ENCODE data around the gene SGSM2.
A peak's percentile ranks its signal among the peaks of the same experiment; 100 is the strongest.

The SGSM2 gene

DNA sequence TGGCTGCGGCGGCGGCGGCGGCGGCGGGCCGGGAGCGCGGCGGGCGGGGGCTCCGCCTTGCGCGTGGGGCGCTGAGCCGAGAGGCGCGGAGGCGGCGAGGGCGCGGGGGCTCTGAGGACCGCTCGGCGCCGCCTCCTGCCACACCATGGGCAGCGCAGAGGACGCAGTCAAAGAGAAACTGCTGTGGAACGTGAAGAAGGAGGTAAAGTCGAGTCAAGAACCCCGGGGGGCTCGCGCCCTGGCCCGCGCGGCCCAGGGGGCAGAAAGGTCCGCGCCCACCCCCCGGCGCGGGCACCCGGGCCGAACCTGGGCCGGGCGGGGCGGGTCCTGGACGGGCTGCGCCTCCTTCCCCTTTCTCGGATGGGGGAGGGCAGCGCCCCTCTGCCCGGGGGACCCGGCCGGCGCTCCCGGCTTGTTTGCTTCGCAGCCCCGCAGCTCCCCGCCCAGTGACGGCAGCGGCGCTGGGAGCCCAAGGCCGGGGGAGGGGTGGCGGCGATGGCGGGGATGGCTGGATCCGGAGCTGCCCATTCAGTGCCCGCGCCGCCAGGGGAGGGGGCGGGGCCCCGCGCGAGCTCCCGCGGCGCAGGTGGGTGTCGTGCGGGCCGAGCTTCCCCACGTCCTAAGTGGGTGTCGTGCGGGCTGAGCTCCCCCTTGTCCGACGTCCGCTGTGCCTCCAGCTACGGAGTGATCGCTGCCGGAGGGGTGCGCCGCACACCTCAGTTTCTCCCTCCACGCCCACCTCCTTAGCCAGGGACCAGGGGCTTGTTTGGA is 428 bp downstream of the SGSM2 start:
- no peak for DNase-seq

DNA sequence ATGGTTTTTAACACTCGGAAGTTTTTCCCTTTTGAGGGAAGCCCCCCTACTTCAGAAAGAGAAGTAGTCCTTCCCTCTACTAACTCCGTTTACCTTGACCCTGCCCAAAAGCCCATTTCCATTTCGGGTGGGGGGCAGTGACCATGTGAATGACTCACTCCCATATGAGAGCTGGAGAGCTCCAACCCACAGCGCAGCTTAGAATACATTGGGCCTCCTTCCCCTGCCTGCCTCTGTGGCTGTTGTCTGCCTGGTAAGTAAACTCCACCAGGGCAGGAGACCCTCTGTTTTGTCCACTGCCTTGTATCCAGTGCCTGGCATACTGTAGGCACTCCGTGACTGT is 985 bp downstream of the SGSM2 start:
- no peak for DNase-seq

DNA sequence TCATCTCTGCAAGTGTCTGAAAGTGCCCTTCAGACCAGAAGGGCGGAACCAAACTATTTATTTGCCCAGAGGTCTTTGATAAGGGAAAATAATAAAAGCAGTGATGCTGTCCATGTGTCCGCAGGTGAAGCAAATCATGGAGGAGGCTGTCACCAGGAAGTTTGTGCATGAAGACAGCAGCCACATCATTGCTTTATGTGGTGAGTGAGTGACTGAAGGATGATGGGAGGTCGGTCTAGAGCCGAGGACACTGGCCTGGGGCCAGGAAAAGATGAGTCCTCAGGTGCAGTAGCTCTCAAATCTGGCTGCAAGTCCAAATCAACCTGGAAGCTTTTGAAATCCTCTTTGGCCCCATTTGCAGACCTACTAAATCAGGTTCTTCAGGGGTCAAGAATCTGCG is 6.1 kb downstream of the SGSM2 start:
- no peak for DNase-seq

DNA sequence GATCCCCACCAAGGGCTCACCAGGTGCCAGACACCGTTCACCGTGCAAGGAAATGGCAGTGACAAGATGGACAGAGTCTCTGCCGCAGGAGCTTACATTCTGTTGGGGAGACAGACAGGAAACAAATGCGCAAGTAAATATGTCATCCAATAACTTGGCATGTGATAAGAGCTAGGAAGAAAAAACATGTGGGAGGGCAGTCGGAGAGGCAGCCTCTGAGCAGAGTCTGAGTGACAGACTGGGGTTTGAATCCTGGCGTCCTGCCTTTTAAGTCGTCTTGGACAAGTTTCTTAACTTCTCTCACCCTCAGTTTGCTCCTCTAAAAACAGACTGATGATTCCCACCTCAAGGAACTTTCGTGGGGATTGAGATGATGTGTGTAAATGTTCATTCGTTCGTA is 7.2 kb downstream of the SGSM2 start:
- DNase-seq, result no peak

DNA sequence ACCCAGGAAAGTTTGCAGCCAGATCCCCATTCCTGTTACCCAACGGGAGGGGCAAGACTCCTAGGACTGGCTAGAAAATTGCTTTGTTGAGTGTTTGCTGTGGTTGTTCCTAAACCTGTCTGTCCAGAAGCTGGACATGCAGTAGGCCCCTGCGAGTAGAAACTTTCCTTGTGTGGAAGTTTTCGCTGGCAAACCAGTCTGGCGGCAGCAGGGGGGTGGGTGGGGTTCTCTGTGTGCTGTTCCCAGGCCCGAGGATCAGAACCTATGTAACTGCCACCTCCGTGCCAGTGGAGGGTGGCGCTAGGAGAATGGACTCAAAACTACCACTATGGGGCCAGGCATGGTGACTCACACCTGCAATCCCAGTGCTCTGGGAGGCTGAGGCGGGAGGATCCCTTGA is 9.2 kb downstream of the SGSM2 start:
- no peak for DNase-seq

DNA sequence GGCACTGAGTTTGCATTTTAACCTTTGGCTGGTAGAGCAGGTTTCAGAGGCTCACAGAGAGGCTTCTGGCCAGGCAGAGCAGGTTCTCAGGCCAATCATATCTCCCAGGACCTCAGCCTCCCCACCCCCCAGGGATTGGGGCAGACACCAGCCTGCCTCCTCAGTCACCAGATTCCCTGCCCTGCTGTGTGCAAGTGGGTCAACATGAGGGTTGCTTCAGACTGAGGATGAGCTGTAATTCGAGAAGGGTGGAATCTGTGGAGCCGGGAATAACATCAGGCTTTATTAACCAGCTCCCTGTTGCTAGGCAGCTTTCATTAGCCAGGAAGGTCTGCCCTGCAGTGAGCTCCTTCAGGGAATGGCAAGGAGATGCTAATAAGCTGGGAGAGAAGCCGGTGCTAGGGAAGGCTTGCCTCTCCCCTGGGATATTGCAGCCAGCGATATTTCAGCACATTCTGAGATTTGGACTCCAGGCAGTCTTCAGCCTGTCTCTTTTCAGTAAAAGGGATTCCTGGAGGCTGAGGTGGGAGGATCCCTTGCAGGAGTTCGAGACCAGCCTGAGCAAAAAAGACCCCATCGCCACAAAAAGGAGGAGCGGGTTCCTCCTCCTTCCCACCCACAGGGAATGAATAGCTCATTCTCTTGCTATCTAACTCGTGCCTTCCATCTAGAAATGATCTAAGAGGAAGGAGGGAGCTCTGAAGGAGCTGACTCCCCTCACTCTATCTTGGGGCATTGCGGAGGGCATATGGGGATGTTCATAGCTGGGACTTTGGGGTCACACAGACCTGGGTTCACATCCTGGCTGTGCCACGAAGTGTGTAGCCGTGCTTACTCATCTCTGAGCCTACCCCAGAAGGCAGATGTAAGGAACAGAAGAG is 10.7 kb downstream of the SGSM2 start:
- DNase-seq, result no peak

DNA sequence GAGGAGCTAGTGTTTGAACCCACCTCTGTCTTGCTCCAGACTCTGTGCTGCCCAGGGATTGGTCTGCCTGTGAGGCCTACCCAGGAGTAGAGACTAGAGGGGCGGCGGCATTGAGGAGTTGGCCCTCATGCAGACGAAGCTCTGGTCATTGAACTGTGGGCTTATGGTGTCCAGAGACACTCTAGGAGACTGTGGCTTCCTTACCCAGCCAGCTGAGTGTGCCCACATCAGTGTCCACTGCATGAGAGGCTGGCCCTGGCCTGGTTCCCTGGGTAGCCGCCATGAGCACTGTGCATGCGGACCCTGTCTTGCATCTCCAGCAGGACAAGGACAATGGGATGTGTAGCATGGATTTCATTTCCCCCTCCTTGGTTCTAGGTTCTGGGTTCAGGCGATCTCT is 14.0 kb downstream of the SGSM2 start:
- DNase-seq, result no peak

DNA sequence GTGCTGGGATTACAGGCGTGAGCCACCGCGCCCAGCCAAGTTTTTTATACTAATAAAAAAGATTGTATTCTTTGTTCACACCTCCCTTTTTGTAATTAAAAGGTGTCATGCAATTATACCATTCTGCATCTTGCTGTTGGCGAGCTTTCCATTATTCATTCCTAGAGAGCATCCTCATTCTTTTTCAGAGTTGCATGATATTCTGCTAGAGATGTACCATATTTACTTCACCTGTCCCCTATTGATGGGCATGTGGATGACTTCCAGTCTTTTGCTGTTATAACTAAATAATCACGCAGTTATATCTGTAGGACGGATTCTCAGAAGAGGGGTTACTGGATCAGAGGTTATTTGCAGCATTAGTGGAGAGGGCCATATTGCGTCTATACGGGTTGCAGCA is 17.0 kb downstream of the SGSM2 start:
- DNase-seq, result no peak

DNA sequence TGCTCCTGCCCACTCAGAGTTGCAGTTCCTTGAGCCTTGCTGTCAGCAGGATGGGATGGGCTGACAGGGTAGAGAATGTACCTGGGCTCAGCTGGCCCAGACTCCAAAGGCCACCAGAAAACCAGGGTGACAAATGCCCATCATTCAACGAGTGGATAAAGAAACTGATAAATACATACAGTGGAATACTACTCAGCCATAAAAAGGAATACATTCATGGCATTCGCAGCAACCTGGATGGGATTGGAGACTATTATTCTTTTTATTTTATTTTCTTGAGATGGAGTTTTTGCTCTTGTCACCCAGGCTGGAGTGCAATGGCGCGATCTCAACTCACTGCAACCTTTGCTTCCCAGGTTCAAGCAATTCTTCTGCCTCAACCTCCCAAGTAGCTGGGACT is 19.9 kb downstream of the SGSM2 start:
- DNase-seq, result no peak

DNA sequence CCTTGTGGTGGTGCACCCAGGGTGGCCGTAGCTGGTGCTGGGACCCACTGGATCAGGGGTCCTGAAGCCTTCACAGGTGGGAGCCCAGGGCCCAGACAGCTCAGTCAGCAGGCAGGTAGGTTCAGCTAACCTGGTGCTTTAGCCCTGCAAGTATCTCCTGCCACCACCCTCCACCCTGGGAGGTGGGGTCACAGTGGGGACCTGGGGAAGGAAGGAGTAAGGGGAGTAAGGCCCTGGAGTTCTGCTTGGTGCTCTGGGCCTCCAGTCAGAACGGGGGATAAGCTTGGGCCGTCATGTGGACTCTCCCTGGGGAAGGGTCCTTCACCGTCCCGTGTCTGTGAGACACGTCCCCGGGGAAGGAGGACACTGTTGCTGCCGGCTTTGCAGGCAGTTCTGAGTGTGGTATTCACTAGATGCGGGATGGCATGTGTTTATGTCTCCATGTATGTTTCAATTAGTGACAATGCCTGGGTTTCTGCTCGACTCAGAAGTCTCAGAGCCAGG is 20.7 kb downstream of the SGSM2 start:
- DNase-seq, result no peak

DNA sequence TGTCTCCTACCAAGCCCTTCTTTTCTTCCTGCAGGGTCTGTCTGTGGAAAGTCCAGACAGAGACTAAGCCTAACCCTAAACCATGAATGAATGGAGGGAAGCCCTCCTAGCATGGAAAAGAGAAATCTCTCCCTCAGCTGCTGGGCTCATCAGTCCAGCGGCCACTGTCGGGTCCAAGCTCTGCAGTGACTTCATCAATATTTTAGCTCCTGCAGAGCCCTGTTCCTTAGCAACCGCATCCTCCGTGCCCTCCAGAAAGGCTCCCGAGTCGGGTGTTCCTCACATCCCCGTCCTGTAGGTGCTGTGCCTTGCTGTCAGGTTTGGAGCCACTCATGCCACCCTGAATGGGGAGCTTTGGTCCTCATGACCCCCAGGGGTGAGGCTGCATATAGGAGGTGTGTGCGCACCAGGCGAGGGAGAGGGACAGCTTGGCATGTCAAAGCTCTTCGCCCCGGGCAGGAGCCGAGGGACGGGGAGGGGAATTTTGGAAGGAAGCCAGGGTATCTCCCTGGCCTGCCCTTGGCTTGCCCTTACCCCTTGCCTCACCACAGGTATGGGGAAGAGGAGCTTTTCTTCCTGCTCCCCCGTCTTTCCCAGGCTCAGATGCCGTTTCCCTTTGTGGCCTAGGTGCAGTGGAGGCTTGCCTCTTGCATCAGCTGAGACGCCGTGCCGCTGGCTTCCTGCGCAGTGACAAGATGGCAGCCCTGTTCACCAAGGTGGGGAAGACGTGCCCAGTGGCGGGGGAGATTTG is 23.9 kb downstream of the SGSM2 start:
- no peak for DNase-seq

DNA sequence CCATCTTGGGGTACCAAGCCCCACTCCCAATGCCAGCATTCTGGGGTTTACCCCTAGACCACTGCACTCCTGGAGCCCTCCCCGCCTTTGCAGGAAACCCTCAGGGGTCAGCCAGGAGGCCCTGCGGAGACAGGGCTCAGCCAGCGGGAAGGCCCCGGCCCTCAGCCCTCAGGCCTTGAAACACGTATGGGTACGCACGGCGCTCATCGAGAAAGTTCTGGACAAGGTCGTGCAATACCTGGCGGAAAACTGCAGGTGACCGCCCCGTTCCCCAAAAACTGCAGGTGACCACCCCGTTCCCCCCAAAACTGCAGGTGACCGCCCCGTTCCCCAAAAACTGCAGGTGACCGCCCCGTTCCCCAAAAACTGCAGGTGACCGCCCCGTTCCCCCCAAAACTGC is 24.7 kb downstream of the SGSM2 start:
- no peak for DNase-seq

DNA sequence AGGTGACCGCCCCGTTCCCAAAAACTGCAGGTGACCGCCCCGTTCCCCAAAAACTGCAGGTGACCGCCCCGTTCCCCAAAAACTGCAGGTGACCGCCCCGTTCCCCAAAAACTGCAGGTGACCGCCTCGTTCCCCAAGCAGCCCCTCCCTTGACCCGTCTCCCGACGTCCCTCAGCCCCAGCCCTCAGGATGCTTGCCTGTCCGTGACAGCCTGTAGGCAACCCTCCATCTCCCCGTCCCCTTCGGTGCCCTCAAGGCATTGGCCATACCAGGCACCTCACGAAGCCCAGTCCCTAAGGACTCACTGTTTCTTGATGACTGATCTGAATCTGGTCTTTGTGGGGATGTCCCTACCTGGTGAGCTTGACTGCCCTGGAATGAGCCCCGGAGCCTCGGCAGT is 25.1 kb downstream of the SGSM2 start:
- DNase-seq, result no peak

DNA sequence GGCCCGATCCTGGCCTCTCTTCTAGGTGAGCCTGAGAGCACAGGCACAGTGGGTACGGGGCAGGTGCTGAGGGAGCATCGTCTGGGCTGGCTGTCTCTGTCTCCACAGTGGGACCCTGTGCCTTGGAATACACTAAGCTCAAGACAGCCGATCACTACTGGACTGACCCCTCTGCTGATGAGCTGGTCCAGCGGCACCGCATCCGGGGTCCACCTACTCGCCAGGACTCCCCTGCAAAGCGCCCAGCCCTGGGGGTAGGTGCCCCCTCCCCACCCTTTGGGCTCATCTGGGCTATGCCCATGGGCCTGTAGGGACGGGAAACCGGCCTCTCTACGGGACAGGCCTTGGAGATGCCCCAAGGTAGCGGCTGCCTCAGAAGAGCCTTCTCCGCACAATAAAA is 25.6 kb downstream of the SGSM2 start:
- no peak for DNase-seq

DNA sequence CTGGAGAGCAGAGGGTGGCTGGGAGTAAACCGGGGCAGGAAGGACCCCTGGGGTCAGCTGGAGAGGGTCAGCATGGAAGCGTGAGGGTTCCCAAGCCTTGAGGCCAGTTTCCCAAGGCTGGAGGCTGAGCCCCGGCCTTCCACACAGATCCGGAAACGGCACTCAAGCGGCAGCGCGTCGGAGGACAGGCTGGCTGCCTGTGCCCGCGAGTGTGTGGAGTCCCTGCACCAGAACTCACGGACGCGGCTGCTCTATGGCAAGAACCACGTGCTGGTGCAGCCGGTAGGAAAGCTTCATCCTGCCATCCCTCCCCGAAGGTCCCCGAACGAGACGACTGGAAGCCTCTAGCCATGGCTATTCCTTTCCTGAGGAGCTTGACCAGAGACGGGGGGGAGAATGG is 26.0 kb downstream of the SGSM2 start:
- DNase-seq, result no peak

DNA sequence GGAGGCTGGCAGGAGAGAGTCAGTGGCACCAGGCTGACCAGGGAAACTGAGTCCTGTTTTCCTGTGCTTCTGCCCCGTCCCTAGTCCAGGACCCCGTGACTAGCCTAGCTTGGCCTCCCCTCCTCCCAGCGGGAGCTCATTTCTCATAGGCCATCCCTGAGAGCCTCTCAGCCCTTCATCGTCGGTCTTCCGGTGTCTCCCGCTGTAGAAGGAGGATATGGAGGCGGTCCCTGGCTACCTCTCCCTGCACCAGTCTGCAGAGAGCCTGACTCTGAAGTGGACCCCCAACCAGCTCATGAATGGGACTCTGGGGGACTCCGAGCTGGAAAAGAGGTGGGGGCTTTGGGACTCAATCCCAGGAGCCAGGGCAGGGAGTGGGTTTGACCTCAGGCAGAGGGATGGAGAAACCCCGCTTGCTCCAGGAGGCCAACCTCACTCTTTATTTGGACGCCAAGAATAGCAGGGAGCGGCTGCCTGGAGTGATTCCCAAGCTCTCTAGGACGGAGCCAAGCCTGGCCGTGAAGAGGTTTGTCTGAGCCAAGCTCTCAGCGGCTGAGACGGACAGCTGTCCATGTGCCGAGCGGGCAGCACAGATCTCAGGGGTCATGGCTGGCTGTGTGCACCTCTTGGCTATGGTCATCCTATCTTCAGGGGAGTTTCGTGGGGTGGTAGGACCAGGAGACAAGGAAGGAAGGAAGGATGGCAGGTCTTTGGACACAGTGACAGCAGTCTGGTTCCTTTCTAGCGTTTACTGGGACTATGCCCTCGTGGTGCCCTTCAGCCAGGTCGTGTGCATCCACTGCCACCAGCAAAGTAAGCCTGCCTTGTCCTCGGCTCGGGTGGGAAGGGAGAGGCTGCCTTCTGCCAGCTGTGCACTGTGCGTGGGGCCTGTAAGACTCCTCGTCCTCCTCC is 26.8 kb downstream of the SGSM2 start:
- no peak for DNase-seq

DNA sequence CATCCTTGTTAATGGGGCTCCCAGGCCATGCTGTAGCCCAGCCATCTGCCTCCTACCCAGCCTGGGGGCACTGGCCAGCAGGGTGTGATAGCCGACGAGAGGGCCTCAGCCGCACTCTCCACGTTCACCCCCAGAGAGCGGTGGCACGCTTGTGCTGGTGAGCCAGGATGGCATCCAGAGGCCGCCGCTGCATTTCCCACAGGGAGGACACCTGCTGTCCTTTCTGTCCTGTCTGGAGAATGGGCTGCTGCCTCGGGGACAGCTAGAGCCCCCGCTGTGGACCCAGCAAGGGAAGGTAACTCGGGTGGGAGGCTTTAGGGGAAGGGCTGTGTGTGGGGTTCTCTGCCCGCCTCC is 27.4 kb downstream of the SGSM2 start:
- no peak for DNase-seq

DNA sequence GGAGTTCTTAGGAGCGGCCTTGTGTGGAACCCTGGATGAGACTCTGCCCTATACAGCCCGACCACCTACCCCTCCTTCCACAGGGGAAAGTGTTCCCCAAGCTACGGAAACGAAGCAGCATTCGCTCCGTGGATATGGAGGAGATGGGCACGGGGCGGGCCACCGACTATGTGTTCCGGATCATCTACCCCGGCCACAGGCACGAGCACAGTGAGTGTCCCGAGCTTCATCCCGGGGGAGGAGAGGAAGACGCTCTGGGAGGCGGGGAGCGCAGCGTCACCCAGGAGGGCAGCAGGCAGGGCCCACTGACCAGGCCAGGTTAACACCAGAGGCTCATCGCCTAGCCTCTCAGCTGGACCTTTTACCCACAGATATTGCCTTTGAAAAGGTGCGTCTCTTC is 27.8 kb downstream of the SGSM2 start:
- no peak for DNase-seq

DNA sequence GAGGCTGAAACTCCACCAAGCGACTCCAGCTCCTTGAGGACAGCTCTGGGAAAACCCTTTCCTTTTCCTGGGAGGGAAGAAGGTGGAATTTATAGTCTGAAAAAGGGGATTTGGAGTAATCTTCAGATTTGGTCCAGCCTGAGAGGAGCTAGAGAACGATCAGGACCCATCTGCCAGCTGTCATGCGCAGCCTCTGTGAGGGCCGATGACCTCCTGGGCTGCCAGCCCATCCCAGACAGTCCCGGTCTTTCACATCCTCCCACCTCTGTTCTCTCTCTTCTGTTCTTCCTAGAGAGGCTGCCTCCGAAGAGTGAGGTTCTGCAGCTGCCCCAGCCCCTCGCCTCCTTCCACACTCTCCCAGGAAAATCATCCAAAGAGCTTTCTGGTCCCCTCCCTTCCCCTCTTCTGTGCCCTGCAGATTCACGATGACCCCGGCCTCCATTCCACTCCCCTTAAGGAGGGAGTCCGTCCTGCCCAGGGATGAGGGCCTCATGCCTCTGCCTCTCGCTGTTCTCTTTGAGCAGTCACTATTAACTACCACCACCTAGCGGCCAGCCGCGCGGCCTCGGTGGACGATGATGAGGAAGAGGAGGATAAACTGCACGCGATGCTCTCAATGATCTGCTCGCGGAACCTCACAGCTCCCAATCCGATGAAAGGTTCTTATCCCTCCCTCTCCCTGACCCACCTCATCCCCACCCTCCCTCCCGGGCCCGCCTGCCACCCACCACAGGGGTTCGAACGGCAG is 29.6 kb downstream of the SGSM2 start:
- DNase-seq, result no peak

DNA sequence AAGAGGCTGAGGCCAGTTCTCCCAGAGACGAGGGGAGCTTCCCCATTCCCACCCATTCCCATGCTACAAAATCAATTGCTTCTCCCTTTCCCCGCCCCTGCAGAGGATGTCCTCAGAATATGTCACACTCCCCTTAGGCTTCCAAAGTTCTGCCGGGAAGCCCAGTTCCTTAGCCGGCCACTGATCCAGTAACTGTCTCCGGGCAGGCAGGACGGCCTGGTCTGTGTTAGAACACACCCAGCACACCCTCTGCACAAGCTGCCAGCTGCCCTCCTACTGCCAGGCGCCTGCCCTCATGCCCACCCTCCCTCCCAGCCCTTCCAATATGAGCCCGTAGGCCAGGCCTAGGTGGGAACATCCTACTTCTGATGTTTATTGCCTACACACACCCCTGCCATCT is 31.1 kb downstream of the SGSM2 start:
- DNase-seq, result no peak

DNA sequence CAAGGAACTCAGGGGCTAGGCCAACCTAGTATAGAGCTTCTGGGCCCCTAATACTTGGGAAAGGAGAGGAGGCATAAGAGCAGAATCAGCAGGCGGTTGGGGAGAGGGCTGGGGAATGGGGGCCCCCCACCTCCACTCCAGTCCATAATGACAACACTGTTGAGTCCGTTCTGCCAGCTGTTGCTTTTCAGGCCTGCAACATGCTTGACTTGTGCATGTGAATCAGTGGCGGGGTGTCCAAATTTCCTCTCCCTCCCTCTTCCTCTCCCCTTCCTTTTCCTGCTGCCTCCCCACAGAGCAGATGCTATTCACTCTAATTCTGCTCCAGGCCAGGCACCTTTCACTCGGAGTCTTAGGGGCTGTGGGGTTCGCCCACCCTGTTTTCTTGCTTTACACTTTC is 31.7 kb downstream of the SGSM2 start:
- DNase-seq, result peak; percentile 42
